ENCODE measurements around the gene HSPA1B. TPM values are rescaled to one million over a fixed set of nuclear protein-coding genes. Genes with fewer than 3 reads are reported as not detected.

HSPA1B gene
- polyA plus RNA-seq (2012; rRNA removed): 52.4 and 96.3 TPM in 2 replicates
- 52.5 and 64.0 TPM in 2 replicates for polyA plus RNA-seq (2012; cell fraction: cytosol; rRNA removed)
- polyA plus RNA-seq (2012; cell fraction: nucleus; rRNA removed): 58.0 and 64.5 TPM in 2 replicates

DNA sequence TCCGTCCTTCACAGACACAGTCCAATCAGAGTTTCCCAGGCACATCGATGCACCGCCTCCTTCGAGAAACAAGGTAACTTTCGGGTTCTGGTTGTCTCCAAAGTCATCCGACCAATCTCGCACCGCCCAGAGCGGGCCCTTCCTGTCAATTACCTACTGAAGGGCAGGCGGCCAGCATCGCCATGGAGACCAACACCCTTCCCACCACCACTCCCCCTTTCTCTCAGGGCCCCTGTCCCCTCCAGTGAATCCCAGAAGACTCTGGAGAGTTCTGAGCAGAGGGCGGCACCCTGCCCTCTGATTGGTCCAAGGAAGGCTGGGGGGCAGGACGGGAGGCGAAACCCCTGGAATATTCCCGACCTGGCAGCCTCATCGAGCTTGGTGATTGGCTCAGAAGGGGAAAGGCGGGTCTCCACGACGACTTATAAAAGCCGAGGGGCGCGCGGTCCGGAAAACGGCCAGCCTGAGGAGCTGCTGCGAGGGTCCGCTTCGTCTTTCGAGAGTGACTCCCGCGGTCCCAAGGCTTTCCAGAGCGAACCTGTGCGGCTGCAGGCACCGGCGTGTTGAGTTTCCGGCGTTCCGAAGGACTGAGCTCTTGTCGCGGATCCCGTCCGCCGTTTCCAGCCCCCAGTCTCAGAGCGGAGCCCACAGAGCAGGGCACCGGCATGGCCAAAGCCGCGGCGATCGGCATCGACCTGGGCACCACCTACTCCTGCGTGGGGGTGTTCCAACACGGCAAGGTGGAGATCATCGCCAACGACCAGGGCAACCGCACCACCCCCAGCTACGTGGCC is at the start of gene HSPA1B:
TSS of gene HSPA1B (plus strand) at position 453 of the 794 bp plus-strand sequence. CDS start at position 666, 213 bp downstream.
- Histone ChIP-seq H3K4me2 (peak within 1 kb of the TSS; percentile 74), H2AFZ (ENCODE audit: low read depth) (peak within 1 kb of the TSS; percentile 93)
- POLR2A ChIA-PET: interaction anchor here (0.6 to 2.2 kb wide), 10 partner anchors 13 to 229 kb away, joined by 3 to 10 read pairs (median 4); partner anchors contain the start of genes ABHD16A, DDAH2, HSPA1A and HSPA1L

DNA sequence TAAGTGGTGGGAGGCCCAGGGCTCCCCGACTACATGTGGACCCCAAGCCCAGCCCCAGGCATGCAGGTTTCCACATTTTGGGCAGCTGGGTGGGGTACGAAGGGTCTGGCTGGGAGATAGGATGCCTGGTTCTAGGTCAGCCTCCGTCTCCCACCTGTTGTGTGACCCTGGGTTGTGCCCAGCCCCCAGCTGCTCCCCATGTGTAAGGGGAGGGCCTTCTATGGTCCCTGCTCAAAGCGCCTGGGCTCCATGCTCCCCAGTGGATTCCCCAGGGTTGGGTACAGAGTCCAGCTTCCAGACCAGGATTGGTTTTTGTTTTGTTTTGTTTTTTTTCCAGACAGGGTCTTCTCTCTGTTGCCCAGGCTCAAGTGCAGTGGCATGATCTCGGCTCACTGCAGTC is 49.3 kb upstream of the HSPA1B start:
- peaks cover 3% of the 10 kb centered on the region for H3F3A ChIP-seq (replicated peaks; ENCODE audit: insufficient read depth)
- DNase-seq: no peak
- H3K27me3 ChIP-seq (ENCODE audit: insufficient read depth): no peaks in the 10 kb centered on the region
- H3K9me2 ChIP-seq: no peaks in the 10 kb centered on the region
- 100% methylated on average over 1 of the region's 5 CpGs for WGBS (ENCODE audit: low lambda C conversion rate)
- H3K9ac ChIP-seq: no peak overlapping the region
- H2AFZ ChIP-seq (ENCODE audit: low read depth): no peak overlapping the region
- H3K4me1 ChIP-seq (ENCODE audit: control insufficient read depth in 1 of 2, insufficient read depth in 2 of 2, low read depth in 1 of 2, low read length in 1 of 2): peaks cover 9 to 10% of the 10 kb centered on the region in 2 experiments; a peak in 2 of 4 replicates
- no peaks in the 10 kb centered on the region for H3K79me2 ChIP-seq (ENCODE audit: insufficient read depth)
- no peaks in the 10 kb centered on the region for H3K9me3 ChIP-seq
- no peak overlapping the region for H3K27ac ChIP-seq (ENCODE audit: low read depth in 2 of 2, low read length in 1 of 2)
- H3K36me3 ChIP-seq (replicated peaks in 1 of 2; ENCODE audit: control insufficient read depth in 1 of 2, insufficient read depth in 2 of 2, low read length in 1 of 2): peaks cover 2 to 45% of the 10 kb centered on the region in 2 experiments
- H4K20me1 ChIP-seq (ENCODE audit: insufficient read depth): no peaks in the 10 kb centered on the region
- no peak overlapping the region for H3K4me3 ChIP-seq (ENCODE audit: low read depth in 2 of 2, low read length in 1 of 2)
- ChIA-PET POLR2A (no interaction called here), CTCF (interaction anchor here (0.9 to 9.9 kb wide), 6 partner anchors 7 to 197 kb away, joined by 3 to 62 read pairs (median 4); no protein-coding TSS in a partner anchor)
- H3K4me2 ChIP-seq: no peak overlapping the region
- TF ChIP-seq POLR2AphosphoS5 (IDR thresholded peaks at IDR 0.05; ENCODE audit: low read depth, low read length) (no peak), MAX (IDR thresholded peaks at IDR 0.05; ENCODE audit: low read depth) (no peak), CTCF (IDR thresholded peaks at IDR 0.05) (no peak), IRF3 (IDR thresholded peaks at IDR 0.05; ENCODE audit: low read depth, low read length) (no peak), EZH2phosphoT487 (IDR thresholded peaks at IDR 0.05; ENCODE audit: borderline replicate concordance, low read depth) (no peak), MEF2A (IDR thresholded peaks at IDR 0.05; ENCODE audit: borderline replicate concordance, low read depth) (no peak), USF2 (IDR thresholded peaks at IDR 0.05; ENCODE audit: borderline replicate concordance, low read depth, low read length) (no peak), GABPA (IDR thresholded peaks at IDR 0.05; ENCODE audit: low read depth) (no peak), USF1 (IDR thresholded peaks at IDR 0.05; ENCODE audit: borderline replicate concordance, low read depth) (no peak), GATA2 (CRISPR knock-in tag; IDR thresholded peaks at IDR 0.05) (no peak), RCOR1 (IDR thresholded peaks at IDR 0.05; ENCODE audit: low read length) (no peak), FOSL2 (IDR thresholded peaks at IDR 0.05; ENCODE audit: borderline replicate concordance, low read depth) (no peak), CHD2 (IDR thresholded peaks at IDR 0.05; ENCODE audit: low read length, partially characterized antibody) (no peak)

More for the DNA sequence above, at the start of gene HSPA1B:
- peak; percentile 87 for DNase-seq
- Histone ChIP-seq H3K36me3 (replicated peaks in 1 of 2; ENCODE audit: control insufficient read depth in 1 of 2, insufficient read depth in 2 of 2, low read length in 1 of 2) (no peaks in the 10 kb centered on the region), H3K27me3 (ENCODE audit: insufficient read depth) (no peaks in the 10 kb centered on the region), H3K79me2 (ENCODE audit: insufficient read depth) (peaks cover 24% of the 10 kb centered on the region), H3K4me3 (ENCODE audit: low read depth in 2 of 2, low read length in 1 of 2) (peak within 1 kb of the TSS; percentile 54 to 62), H3K9me2 (no peaks in the 10 kb centered on the region), H3K27ac (ENCODE audit: low read depth in 2 of 2, low read length in 1 of 2) (peak within 1 kb of the TSS; percentile 86 to 90), H3K9me3 (no peaks in the 10 kb centered on the region), H3F3A (replicated peaks; ENCODE audit: insufficient read depth) (peaks cover 9% of the 10 kb centered on the region), H4K20me1 (ENCODE audit: insufficient read depth) (no peaks in the 10 kb centered on the region), H3K4me1 (ENCODE audit: control insufficient read depth in 1 of 2, insufficient read depth in 2 of 2, low read depth in 1 of 2, low read length in 1 of 2) (peaks cover 7 to 10% of the 10 kb centered on the region in 2 experiments; a peak in 2 of 4 replicates), H3K9ac (peak within 1 kb of the TSS; percentile 73)
- TF ChIP-seq RFX5 (IDR thresholded peaks at IDR 0.05; ENCODE audit: low read length) (0 out of 2 replicates have a peak, but pooled peaks have one; percentile 36), SIN3A (IDR thresholded peaks at IDR 0.05; ENCODE audit: borderline replicate concordance, low read depth, low read length) (no peak), ELF1 (IDR thresholded peaks at IDR 0.05) (0 out of 2 replicates have a peak, but pooled peaks have one; percentile 5), TAF1 (IDR thresholded peaks at IDR 0.05; ENCODE audit: borderline replicate concordance, low read depth, low read length) (peak; percentile 77; the same call in 1 of the 2 replicates), POLR2AphosphoS5 (IDR thresholded peaks at IDR 0.05; ENCODE audit: low read depth, low read length) (peak; percentile 99), EP300 (IDR thresholded peaks at IDR 0.05; ENCODE audit: borderline replicate concordance in 1 of 2, low read depth in 1 of 2, low read length in 1 of 2) (peak in 1 of 2 experiments; percentile 91; a peak in 2 of 4 replicates), MXI1 (IDR thresholded peaks at IDR 0.05; ENCODE audit: low read depth, low read length) (no peak)
- TF ChIP-seq, protein P1, sequence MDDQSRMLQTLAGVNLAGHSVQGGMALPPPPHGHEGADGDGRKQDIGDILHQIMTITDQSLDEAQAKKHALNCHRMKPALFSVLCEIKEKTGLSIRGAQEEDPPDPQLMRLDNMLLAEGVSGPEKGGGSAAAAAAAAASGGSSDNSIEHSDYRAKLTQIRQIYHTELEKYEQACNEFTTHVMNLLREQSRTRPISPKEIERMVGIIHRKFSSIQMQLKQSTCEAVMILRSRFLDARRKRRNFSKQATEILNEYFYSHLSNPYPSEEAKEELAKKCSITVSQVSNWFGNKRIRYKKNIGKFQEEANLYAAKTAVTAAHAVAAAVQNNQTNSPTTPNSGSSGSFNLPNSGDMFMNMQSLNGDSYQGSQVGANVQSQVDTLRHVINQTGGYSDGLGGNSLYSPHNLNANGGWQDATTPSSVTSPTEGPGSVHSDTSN (IDR thresholded peaks at IDR 0.05): peak; percentile 76
- 0% methylated on average over 2 of the region's 56 CpGs for WGBS (ENCODE audit: low lambda C conversion rate)
- CTCF ChIA-PET: interaction anchor here (0.8 to 1.5 kb wide), 3 partner anchors 11 to 98 kb away, joined by 3 to 4 read pairs (median 3); partner anchors contain the start of gene DDAH2
